Thyroid gland (tissue), 4 donors: ENCODE data around the gene FKBP2.

Experiments
- CTCF ChIP-seq, 6 experiments: fragments of 200-600 bp in 3 of 6; fragments of 450-650 bp in 3 of 6; sonication (generic) in 3 of 6; IDR thresholded peaks; one replicate each; pipeline ENCODE4 v1.5.1; 2016 to 2019; ENCODE audit warnings: antibody characterized with exemption in 6 of 6, mild to moderate bottlenecking in 2 of 6, inconsistent platforms in 1 of 6, moderate library complexity in 1 of 6
- POLR2A ChIP-seq, 2 donors: fragments of 450-650 bp; IDR thresholded peaks; one replicate each; pipeline ENCODE4 v1.6.1; 2017; ENCODE audit warnings: antibody characterized with exemption in 2 of 2, mild to moderate bottlenecking in 2 of 2, moderate library complexity in 1 of 2

- TF ChIP-seq CTCF (IDR thresholded peaks at IDR 0.05) (no peak), POLR2A (IDR thresholded peaks at IDR 0.05) (no peak)
Observed at GRCh38 chr11:64268025-64268892, 27.4 kb downstream of the FKBP2 start.
